DMS53 treated with DMSO at 0.1 percent for 48 hours (cell line): ENCODE data around the gene SKAP1.

ENCODE experiments used
- DNase-seq: peaks from one replicate; lab custom pipeline; 2025; ENCODE audit not compliant: unreplicated experiment; lab: John Stamatoyannopoulos, UW

The SKAP1 gene

GRCh38 chr17:48330887-48331286 is 99.1 kb downstream of the SKAP1 start:
- DNase-seq = no peak

- no peak for DNase-seq
These were observed 99.6 kb downstream of the SKAP1 start for GRCh38 chr17:48330421-48330820.

GRCh38 chr17:48328457-48328856 is 101.6 kb downstream of the SKAP1 start:
- peak; percentile 65 for DNase-seq

DNA sequence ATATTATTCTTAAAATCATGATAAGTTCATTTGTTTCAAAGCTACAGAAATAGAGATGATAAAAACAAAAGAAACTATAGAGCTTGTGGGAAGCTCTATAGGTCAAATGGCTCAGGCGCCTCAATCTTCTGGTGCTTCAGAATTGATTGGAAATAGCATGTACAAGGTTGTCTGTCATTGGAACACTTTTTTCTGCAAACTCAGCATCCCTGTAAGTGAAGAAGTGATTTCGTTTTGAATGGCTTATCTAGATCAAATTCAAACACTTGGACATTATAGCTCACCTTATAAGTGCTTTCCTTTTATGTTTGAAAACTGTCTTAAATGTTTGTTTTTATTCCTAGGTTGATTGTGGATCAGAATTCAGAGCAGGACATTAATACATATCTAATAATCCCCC is 103.7 kb downstream of the SKAP1 start:
- no peak for DNase-seq

DNA sequence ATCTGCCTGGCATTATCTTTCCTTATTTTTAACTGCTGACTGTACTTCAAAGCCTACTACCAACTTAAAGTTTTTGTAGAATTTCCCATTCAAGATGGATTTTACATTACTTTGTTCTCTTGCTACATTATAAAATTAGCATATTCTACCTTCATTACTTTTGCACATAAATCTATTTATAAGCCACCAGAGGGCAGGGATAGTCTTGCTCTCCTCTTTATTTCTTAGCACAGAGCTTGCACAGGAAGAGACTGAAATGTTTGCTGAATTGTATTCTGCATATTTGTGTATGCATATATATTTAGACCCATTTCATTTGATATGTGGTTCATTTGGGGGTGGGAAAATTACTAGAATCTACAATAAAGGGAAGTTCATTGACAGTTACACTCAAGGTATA is 108.0 kb downstream of the SKAP1 start:
- DNase-seq = no peak

DNA sequence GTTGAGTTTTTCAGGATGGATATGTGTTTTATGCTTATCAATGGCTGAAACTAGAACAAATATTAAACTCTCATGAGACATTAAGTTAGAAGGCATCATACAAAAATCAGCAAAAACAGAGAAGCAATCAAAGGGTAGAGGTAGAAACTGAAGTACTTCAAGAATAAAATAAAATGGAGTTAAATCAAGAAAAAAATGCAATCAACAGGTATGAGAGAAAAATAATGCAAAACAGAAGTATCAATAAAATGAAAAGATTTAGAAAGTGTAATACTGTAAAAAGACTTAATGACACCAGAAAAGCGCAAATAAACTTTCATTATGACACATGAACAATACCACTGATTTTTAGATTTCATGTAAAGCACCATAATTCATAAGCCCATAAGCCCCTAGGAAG is 112.3 kb downstream of the SKAP1 start:
- no peak for DNase-seq

DNA sequence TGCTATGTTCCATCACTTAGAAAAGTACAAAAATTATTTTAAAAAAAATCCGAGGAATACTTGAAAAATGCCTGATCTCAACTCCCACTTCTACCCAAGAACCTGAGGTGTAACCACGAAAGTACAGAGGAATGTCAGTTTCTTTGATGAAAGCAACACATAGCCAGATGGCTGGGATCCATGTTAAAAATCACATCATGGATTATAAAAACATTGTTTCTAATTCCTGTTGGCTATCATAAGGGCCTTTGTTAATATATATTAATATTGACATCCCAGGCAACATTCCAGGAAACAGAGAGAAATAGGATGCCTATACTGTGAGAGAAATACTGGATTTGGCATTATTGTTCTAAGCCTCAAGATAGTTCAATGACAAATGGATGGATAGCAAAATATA is 115.3 kb downstream of the SKAP1 start:
- no peak for DNase-seq

- no peak for DNase-seq
These were observed 116.8 kb downstream of the SKAP1 start for GRCh38 chr17:48313096-48313755.

DNA sequence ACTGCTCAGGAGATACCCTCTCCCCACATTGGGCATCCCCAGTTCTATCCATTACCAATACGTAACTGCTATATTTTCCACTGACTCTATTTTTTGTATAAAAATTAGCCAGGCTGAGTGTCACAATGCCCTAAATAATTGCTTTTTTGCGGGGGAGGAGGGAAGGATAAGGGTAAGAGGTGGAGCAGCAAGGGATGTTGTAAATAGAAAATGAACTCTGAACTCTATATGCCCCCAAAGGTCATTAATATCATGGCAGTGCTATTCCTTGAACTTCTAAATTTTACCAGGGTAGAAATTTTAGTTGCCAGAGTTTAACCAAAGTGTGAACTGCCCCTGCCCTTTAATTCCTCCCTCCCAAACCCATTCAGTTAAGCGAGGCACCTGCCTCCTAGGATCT is 118.7 kb downstream of the SKAP1 start:
- DNase-seq = no peak

GRCh38 chr17:48310748-48311213 is 119.2 kb downstream of the SKAP1 start:
- peak; percentile 72 for DNase-seq

DNA sequence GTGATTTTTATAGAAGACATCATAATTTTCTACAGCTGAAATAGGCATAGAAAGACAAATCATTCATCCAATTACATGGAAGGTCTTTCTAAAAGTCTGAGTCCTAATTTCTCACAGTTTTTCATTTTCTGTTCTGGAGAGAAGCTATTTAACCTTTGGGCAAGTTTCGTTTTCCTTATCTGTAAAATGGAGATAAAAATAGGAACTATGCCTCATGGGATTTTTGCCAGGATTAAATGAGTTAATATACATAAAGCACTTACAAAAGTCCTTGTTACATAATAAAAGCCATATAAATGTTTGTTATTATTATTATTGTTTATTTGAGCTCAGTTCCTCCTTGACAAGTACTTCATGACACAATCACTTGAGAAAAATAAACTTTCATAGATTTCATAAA is 121.4 kb downstream of the SKAP1 start:
- no peak for DNase-seq

DNA sequence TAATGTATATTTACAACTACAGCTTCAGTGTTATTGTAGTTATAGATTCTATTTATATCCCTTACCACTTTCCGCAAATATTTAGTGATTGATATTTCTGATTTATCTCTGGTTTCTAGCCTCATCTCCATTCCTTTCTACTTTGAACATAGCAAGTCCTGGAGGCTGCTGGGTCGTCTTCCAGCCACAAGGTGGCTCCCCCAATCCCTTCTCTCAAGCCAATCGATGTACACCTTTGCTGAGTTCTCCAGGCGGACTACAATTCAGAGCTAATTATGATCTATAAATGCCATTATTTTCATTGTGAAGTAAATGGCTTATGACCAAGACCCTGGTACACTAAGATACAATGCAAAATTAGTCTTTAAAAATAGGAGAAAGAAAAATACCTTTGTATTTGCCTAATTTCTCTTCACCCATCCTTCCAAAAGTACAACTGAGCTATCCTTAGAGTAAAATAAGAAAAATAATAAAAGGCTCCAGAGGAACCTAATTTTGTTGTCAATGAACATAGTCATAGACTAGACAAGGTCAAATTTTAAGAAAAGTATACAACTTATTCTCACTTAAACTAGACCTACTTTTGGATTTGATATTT is 122.1 kb downstream of the SKAP1 start:
- DNase-seq = peak; percentile 27

DNA sequence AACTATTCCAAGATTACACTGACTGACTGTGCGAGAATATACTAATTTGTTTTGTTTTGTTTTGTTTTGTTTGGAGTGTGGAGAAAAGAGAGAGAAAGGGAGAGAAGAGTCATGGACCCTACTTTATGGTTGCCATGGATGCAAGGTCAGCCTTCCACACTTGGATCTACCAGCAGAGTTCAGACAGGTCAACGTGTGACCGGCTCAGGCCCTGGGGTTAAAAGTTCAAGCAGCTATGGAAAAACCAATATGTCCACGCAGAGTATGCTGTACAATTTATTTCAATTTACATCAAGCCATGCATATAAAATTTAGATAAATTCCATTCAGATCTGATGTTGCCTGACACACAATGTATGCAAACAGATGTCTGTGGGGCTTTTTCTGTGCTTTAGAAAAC is 122.8 kb downstream of the SKAP1 start:
- no peak for DNase-seq

GRCh38 chr17:48301002-48301401 is 129.0 kb downstream of the SKAP1 start:
- DNase-seq = no peak

- DNase-seq = no peak
These were observed 130.3 kb downstream of the SKAP1 start for GRCh38 chr17:48299760-48300159.

GRCh38 chr17:48297825-48298224 is 132.2 kb downstream of the SKAP1 start:
- no peak for DNase-seq

DNA sequence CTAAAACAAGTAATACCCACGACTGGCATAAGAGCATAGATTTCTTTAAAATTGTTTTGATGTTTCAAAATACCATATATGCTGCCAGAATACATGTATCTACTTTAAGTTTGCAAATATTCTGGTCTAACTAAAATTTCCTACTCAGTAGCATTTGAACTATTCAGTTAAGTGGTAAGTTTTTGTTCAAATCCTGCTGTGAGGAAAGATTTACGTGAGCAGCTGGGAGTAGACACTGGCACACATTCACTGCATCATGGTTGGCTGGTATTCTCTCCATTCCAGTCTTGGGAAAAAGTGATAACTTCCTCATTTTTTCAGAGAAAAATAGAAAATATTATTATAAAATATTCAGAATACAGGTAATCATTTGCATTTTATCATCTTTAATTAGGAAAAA is 133.6 kb downstream of the SKAP1 start:
- DNase-seq = no peak

GRCh38 chr17:48295362-48296288 is 134.4 kb downstream of the SKAP1 start:
- DNase-seq = peak; percentile 70

GRCh38 chr17:48294806-48295361 is 135.1 kb downstream of the SKAP1 start:
- DNase-seq = no peak

DNA sequence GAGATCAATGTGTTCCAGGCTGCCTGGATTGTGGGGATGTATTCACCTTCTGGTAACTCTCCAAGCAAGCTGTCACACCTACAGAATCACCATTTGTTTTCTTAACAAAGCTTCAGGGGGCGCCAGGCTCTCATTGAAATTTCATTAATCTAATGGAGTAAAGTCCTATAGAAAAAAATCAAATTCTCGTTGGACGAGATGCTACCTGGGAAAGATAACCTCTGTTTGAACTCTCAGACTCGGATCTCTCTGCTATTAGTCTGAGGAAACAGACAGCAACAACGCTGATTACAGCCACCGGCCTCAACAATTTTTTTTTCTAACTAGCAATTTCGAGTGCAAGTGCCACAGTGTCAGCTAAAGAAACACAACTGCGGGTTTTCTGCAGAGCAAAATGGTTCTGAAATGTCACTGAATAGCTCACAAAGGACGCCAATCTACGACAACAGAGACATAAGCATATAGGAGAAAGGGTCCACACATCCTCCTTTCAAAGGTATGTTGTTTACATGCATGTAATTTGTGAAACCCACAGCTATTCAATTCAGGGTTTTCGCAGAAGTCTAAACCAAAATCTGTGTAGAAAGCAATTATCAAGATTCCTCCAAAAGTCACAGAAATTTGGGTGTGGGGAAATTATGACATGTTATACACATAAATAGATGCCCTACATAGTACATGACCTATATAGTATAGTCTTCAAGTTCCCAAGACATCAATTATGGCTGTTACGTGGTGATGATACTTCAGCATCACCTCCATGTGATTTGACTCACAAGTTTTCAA is 135.8 kb downstream of the SKAP1 start:
- no peak for DNase-seq
